GM08714 (cell line): ENCODE results near the gene MSRB3.
"Not testable (repeated sequence)": the region's sequence is repeated elsewhere in the genome, so short reads cannot be mapped to it uniquely, and the experiment has no call there.

Experiments used
- H3K4me3 ChIP-seq: fragments of 200-500 bp; sonication (Bioruptor generic); 2 replicates; pipeline ENCODE4 v1.5.1; 2014; ENCODE audit warnings: mild to moderate bottlenecking, low read length, inconsistent platforms
- ZNF274 ChIP-seq: IDR thresholded peaks from 2 replicates; pipeline ENCODE4 v1.6.1; 2012; ENCODE audit warnings: mild to moderate bottlenecking, low read depth, low read length

MSRB3 gene

DNA sequence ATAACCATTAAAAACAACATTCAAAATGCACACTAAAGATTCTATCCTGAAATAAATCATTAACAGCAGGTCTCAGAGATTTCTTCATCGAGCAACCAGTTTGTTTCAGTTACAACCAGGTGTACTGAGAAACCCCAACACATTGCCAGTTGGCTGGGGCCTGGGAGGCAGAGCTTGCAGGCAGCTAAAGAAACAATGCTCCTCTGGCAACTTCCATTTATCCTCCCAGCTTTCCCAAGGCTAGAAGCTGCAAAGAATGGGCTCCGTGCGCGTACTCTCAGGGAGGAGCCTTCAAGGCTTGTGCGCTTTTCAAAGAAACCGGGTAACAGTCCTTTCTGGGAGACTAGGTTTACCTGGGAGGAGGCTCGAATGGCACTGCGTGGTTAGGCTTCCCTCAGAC is 181.6 kb downstream of the MSRB3 start:
- H3K4me3 ChIP-seq = no peak overlapping the region
- no peak for TF ChIP-seq ZNF274

DNA sequence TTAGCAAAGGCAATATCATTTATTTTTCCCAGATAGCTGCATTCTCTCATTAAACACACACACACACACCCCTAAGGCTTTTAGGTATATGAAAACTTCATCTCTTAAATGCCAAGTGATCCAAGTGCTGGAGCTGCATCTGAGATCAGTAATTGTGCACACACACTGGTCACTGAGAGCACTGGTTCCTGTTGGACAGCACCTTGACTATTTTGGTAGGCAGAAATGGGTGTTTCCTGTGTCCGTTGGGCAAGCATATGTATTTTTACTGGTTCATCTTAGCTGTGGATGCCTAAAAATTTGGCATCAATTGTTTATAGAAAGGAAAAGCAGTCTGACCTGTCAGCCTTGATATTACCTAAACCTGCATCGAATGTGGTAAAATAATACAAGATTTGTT is 182.5 kb downstream of the MSRB3 start:
- no peak for TF ChIP-seq ZNF274

GRCh38 chr12:65462484-65462883 is 184.0 kb downstream of the MSRB3 start:
- no peak for TF ChIP-seq ZNF274
- no peak overlapping the region for H3K4me3 ChIP-seq

More for the DNA sequence above, 182.5 kb downstream of the MSRB3 start:
- no peak overlapping the region for H3K4me3 ChIP-seq

- TF ChIP-seq ZNF274 = no peak
- no peak overlapping the region for H3K4me3 ChIP-seq
Observed at GRCh38 chr12:65463082-65463481, 184.6 kb downstream of the MSRB3 start.

GRCh38 chr12:65463611-65464010 is 185.1 kb downstream of the MSRB3 start:
- no peak overlapping the region for H3K4me3 ChIP-seq
- no peak for TF ChIP-seq ZNF274

GRCh38 chr12:65464930-65465329 is 186.4 kb downstream of the MSRB3 start:
- no peak overlapping the region for H3K4me3 ChIP-seq
- no peak for TF ChIP-seq ZNF274

DNA sequence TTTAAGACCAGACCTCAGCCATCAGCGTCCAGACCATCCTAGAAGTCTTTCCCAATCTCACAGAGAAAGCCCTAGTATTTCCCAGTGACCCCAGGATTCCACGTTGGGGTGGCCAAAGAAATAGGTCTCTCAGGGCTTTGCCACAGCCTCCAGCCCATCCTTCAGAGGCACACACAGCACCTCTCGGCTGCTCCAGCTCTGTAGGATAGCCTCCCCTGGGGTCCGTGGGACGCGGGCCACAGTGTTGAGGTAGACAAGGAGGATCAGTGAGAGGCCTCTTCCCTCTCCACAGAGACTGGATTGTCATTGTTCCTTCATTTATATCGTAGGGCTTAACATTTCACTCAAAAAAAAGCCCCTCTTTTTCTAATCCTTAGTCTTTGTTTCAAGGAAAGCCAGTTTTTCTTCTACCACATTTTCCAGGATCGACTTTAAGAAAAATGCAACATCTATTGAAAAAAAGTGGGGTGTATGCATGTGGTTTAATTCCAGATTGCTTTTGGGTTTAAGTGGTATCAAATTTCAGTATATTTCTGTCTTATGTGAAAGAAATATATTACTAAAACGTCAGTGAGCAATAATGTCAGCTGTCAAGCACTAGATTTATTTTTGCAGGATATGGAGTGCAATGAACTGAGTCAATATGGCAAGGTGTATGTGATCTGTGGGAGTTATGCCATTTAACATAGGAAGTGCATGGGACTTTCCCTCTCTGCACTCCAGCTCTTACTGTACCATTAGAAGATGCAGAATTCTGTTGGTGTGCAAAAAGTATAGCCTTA is 187.5 kb downstream of the MSRB3 start:
- no peak overlapping the region for H3K4me3 ChIP-seq
- TF ChIP-seq ZNF274 = no peak

DNA sequence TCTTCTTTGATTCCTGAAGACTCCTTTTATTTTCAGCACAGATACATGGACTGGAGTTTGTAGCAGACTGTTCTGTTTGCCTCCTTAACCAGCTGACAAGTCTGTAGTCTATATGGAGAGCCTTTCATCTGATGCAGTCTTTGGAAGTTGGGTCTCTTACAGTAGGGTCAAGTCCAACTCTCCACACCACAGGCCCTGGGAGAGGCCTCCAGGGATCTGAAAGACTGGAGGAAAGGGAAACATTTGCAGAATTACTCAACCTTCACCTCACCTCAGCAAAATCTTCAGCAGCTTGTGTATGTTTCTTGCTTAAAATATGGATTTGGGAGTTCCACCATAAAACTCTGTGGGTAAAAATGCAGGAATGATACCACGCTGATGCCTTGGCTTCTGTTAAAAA is 188.4 kb downstream of the MSRB3 start:
- H3K4me3 ChIP-seq = no peak overlapping the region
- no peak for TF ChIP-seq ZNF274

DNA sequence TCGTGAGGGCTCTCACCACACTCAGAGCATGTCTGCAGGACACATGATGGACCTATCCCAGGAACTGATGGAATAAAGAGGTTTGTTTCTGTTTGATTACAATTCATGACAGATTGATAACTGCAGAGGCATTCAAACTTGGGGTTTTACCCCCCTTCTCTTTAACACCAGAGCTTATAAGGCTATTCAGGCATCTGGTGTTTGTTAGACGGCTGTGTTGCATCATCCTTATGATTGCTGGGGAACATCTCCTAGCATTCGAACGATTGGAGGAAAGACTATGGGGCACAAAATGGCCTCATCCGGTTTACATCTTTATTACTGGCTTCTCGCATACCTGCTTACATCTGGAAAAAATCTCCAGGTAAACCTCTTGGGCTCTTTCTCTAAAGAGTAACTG is 191.8 kb downstream of the MSRB3 start:
- H3K4me3 ChIP-seq = no peak overlapping the region
- no peak for TF ChIP-seq ZNF274

GRCh38 chr12:65472079-65472478 is 193.6 kb downstream of the MSRB3 start:
- H3K4me3 ChIP-seq = no peak overlapping the region
- TF ChIP-seq ZNF274 = no peak

DNA sequence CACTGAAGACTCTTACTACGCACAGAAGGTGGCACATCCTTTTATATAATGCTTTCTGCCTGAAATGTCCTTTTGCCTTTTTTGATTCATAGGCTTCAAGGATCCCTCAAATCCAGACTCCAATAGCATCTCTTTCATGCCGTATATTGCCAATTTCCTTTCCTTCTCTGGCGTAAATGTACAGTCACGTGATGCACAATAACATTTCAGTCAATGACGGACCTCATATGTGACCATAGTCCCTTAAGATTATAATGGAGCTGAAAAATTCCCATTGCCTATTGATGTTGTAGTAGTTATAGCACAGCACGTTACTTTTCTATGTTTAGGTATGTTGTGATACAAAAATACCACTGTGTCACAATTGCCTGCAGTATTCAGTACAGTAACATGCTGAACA is 196.3 kb downstream of the MSRB3 start:
- H3K4me3 ChIP-seq = no peak overlapping the region
- TF ChIP-seq ZNF274 = no peak

DNA sequence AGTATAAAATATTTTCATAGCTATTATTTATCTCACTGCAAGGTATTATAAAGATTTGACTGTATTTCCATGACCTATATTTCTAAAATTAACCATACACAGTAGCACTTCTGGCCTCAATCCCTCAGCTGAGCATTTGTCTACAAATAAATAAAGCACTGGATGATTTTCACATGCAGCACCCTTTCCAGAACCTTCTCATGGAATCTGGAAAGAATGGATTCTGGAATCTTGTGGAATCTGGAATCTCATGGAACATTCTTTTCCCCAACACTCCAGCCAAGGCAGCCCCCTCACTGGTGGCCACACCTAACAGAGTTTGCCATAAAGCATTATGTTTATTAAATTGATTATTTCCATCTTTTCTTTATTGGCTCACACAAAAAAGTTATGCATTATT is 199.2 kb downstream of the MSRB3 start:
- TF ChIP-seq ZNF274 = no peak
- H3K4me3 ChIP-seq = no peak overlapping the region

DNA sequence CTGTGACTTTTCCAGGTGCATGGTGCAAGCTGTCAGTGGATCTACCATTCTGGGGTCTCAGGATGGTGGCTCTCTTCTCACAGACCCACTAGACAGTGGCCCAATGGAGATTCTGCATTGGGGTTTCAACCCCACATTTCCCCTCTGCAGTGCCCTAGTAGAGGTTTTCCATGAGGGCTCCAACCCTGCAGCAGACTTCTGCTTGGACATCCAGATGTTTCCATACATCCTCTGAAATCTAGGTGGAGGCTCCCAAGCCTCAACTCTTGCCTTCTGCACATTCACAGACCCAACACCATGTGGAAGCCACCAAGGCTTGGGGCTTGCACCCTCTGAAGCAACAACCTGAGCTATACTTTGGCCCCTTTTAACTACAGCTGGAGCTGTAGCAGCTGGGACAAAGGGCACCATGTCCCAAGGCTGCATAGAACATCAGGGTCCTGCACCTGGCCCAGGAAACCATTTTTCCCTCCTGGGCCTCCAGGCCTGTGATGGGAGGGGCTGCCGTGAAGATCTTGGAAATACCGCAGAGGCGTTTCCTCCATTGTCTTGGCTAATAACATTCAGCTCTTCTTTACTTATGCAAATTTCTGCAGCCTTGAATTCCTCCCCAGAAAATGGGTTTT is 205.5 kb downstream of the MSRB3 start:
- H3K4me3 ChIP-seq = not testable (repeated sequence)

DNA sequence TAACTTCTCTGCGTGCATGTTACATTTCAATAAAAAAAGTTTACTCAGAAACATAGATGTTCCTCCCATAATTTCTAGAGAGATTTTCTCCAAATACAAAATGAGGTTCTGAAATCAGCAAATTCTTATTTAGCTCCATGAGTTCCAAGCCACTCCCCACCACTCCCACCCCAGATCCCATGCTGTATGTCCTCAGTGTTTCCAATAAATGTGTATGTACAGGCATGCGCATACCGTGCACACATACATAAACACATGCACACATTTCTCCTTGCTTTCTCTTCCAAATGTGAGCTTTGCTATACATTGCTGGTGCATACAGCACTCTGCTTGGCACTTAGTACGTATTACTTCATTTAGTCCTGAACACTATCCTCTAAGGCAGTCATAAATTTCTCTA is 209.7 kb downstream of the MSRB3 start:
- H3K4me3 ChIP-seq = no peak overlapping the region
- no peak for TF ChIP-seq ZNF274

DNA sequence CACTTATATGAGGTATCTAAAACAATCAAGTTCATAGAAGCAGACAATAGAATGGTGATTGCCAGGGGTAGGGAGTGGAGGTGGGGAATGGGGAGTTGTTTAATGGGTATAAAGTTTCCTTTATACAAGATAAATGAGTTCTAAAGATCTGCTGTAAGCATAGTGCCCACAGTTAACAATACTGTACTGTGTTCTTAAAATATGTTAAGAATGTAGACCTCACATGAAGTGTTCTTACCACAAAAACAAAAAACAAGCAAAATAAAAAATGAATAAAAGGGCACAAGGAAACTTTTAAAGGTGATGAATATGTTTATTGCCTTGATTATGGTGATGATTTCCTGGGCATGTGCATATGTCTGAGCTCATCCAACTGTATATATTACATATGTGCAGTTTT is 211.8 kb downstream of the MSRB3 start:
- no peak for TF ChIP-seq ZNF274
- no peak overlapping the region for H3K4me3 ChIP-seq
